Lower leg skin (tissue), 4 donors: ENCODE results near the gene CRIP1. TPM values are rescaled to one million over a fixed set of nuclear protein-coding genes. Genes with fewer than 3 reads are reported as not detected.

Experiments
- DNase-seq, 2 donors: peaks; one replicate each; pipeline ENCODE4 v3.0.0-alpha.2; 2019; ENCODE audit warnings: low spot score in 2 of 2
- H3K4me3 ChIP-seq: fragments of 200-600 bp; sonication (generic); 2 replicates; pipeline ENCODE4 v1.5.1; 2017; ENCODE audit warnings: mild to moderate bottlenecking, low read depth; ENCODE audit not compliant: poor library complexity, severe bottlenecking
- POLR2A ChIP-seq, 2 donors: fragments of 450-650 bp; IDR thresholded peaks; one replicate each; pipeline ENCODE4 v1.6.1; 2016 to 2017; ENCODE audit warnings: antibody characterized with exemption in 2 of 2, mild to moderate bottlenecking in 1 of 2, moderate library complexity in 1 of 2
- WGBS, 2 donors: methylation state at CpG; one replicate each; pipeline ENCODE4 v1.1.5; 2018; 5-methylcytosine and 5-hydroxymethylcytosine counted together
- intact Hi-C: fragments of 100-400 bp; cut with DNase I; formaldehyde crosslinking; loops from one replicate; pipeline ENCODE4 v1.15.0; 2023; ENCODE audit warnings: low total_unique reads
- total RNA-seq, 4 donors: library from RNA; depleted of rRNA; stranded (reverse); fragments of >200 nt; gene quantifications; one replicate each; pipeline ENCODE4 v1.1.0, GENCODE V29; 2016
- TF ChIP-seq, protein P1 (sequence below), 3 donors: fragments of 450-650 bp; IDR thresholded peaks; one replicate each; pipeline ENCODE4 v1.5.1; 2016; ENCODE audit warnings: antibody characterized with exemption in 3 of 3, mild to moderate bottlenecking in 3 of 3, moderate library complexity in 2 of 3

CRIP1 gene
- total RNA-seq, 4 donors from 2014 or later: 13.1 to 103 (median 63.2) TPM

DNA sequence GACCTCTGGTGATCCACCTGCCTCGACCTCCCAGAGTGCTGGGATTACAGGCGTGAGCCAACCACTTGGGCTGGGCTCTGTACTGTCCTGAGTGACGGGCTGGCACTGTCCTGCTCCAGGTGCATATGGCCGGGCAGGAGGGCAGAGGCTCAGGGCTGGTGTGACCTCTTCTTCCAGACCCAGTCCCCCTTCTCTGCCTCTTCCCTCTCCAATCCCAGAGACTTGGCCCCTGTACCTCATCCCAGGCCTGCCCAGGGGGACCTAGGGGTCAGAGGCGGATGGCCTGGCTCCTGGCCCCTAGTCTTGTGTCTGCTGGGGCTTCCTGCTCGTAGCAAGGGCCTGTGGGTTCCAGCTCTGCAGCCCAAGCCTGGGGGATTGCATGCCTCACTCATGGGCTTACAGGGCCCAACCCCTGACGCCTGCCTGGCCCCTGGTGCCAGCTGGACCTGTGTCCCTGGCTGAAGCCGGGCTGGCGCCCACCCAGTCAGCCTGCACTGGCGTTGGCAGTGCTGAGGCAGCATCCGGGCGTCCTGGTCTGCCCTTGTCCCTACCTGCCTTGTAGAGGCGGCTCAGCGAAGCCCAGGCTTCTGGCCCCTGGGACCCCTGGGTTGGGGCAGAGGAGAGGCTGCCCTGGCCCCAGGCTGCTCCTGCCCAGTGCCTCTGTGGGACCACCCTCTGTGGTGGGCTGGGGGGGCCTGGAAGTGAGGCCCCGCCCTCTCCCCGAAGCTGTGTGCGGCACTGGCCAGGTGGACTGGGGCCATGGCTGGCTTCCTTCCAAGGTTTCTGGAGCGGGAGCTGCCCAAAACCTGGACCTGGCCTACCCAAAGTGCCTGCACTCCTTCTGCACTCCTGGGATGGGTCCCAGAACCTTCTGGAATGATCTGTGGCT, 8.7 kb downstream of the CRIP1 start:
- 60 to 62% methylated on average over 11 to 14 of the region's 18 CpGs for WGBS, 2 donors
- no peak for TF ChIP-seq POLR2A (IDR thresholded peaks at IDR 0.05)
- TF ChIP-seq, protein P1, sequence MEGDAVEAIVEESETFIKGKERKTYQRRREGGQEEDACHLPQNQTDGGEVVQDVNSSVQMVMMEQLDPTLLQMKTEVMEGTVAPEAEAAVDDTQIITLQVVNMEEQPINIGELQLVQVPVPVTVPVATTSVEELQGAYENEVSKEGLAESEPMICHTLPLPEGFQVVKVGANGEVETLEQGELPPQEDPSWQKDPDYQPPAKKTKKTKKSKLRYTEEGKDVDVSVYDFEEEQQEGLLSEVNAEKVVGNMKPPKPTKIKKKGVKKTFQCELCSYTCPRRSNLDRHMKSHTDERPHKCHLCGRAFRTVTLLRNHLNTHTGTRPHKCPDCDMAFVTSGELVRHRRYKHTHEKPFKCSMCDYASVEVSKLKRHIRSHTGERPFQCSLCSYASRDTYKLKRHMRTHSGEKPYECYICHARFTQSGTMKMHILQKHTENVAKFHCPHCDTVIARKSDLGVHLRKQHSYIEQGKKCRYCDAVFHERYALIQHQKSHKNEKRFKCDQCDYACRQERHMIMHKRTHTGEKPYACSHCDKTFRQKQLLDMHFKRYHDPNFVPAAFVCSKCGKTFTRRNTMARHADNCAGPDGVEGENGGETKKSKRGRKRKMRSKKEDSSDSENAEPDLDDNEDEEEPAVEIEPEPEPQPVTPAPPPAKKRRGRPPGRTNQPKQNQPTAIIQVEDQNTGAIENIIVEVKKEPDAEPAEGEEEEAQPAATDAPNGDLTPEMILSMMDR (IDR thresholded peaks at IDR 0.05): no peak
- intact Hi-C loops: loop anchor here (10.0 kb wide), 1 partner anchor 121 kb away; no protein-coding TSS in a partner anchor
- DNase-seq: peak in 1 of 2 donors; percentile 86
- no peak overlapping the region for H3K4me3 ChIP-seq

DNA sequence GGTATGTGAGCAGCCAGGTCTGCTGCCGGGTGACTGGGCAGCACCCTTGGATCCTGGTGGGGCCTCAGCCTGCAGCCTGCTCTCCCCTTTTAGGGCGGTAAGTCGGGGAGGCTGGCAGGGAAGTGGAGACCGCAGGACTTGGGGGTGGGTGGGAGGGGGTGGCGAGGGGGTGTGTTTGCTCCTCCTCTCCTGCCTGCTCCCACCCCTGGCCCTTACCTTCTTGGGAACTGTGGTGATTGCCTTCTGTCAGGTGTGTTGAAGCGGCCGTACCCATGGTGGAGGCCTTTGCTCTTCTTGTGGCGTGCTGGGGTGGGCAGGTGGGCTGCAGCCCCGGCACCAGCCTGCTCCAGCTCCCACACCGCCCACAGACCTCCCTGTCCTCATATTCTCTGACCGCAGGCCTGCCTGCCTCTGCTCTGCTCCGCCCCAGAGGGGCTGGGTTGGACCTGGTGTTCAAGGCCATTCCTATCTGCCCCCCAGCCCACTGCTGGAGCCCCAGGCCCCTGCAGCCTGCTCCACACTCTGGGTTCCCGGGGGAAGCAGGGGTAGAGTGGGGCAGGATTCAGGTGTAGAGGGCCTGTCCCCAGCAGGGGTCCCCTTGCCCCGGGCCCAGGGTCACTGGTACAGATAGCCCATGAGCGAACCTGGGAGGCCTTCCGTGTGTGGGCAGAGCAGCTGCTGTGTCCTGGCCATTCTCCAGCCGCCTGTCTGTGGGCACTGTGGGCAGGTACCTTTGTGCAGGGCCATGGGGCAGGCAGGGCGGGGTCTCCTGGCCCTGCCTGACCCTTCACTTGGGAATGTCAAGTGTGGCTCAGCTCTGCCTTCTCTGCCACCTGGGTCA, 9.5 kb downstream of the CRIP1 start:
- WGBS, 2 donors: 65 to 82% methylated on average over 11 to 15 of the region's 18 CpGs
- no peak for TF ChIP-seq POLR2A (IDR thresholded peaks at IDR 0.05)
- TF ChIP-seq, protein P1 (IDR thresholded peaks at IDR 0.05): no peak
- intact Hi-C loops: loop anchor here (10.0 kb wide), 1 partner anchor 121 kb away; no protein-coding TSS in a partner anchor
- peak in 1 of 2 donors; percentile 84 for DNase-seq
- no peak overlapping the region for H3K4me3 ChIP-seq

DNA sequence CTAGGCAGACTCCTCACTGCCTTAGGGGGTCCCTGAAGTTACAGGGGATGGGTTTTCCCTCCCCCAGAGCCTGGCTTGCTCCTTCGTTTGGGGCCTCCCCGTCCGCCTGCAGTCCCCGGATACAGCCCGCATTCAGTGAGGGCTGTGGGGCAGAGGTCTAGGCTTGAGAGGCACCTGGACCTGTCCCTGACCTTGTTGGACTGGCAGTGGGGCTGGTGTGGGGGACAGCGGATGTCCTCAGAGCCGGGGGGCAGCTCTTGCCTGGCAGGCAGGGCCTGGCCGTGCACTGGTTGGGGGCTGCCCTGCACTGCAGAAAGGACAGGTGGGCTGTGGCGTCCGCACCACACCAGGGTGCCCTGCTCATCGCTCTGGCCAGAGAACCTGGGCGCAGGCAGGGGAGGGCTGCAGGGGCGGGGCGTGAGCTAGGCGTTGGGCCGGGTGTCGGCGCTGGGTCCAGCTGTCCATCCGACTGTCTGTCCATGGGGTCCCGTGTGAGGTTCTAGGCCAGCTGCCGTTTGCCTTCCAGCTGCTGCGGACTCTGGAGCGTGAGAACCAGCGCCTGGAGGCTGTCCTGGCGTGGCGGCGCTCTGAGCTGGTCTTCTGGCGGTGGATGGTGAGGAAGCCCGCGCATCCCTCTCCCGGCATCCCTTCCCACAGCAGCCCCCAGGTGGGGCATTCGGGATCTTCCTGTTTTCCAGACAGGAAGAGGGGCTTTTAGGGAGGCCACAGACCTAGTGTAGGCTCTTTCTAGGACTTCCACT, 10.3 kb downstream of the CRIP1 start:
- intact Hi-C loops: loop anchor here (10.0 kb wide), 1 partner anchor 122 kb away; no protein-coding TSS in a partner anchor
- DNase-seq: peak in 1 of 2 donors; percentile 82
- WGBS, 2 donors: 90 to 91% methylated on average over 15 to 28 of the region's 32 CpGs
- no peak overlapping the region for H3K4me3 ChIP-seq
- TF ChIP-seq POLR2A (IDR thresholded peaks at IDR 0.05): no peak
- TF ChIP-seq, protein P1 (IDR thresholded peaks at IDR 0.05): no peak

DNA sequence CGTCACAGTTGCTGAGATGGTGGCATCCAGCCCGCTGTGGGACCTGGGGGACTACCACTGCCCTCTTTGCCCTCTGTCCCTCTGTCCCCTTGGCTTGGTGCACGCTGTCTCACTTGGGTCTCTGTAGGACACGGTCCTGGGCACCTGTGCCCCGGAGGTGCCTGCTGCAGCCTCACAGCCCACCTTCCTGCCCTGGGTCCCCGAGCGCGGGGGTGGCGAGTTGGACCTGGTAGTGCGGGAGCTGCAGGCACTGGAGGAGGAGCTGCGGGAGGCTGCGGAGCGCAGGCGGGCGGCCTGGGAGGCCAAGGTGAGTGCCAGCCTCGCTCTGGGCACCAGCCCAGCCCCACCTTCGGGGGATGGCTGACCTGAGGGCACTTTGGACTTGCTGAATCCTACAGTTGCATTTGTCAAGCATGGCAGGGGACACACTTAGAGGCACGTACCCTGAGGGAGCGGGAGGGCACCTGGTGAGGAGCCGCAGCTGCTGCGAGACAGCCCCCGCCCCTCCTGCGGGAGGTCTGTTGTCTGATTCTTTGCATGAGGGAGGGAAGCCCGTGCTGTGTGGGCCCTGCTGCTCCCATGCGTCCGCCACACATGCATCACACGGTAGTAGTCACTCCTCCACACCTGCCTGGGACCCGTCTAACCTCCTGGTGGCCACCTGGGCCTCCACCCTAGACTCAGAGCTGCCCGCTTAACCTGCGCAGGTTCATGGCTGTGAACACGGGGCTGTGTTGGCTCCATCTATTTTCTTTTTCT, 11.2 kb downstream of the CRIP1 start:
- intact Hi-C loops: loop anchor here (10.0 kb wide), 1 partner anchor 123 kb away; no protein-coding TSS in a partner anchor
- H3K4me3 ChIP-seq: no peak overlapping the region
- DNase-seq: no peak
- TF ChIP-seq, protein P1 (IDR thresholded peaks at IDR 0.05): no peak
- TF ChIP-seq POLR2A (IDR thresholded peaks at IDR 0.05): no peak
- 92 to 93% methylated on average over 31 of the region's 31 CpGs for WGBS, 2 donors
